Neural cell (in vitro differentiated cells): ENCODE results near the gene XAGE2. TPM values are rescaled to one million over a fixed set of nuclear protein-coding genes. Genes with fewer than 3 reads are reported as not detected.

Experiments used
- polyA plus RNA-seq: library from polyadenylated mRNA; depleted of rRNA; stranded (reverse); fragments of >200 nt; gene quantifications from 2 replicates; pipeline ENCODE4 v1.2.3, GENCODE V29; 2014
- small RNA-seq, 3 experiments: library from RNA; depleted of rRNA; stranded (forward); fragments of <200 nt; gene quantifications; one replicate each; pipeline ENCODE3, GENCODE V24; 2012

Gene XAGE2
- polyA plus RNA-seq, 1 donor from 2014 or later = not detected

Small RNA genes within 50 kb of the gene (small RNA-seq; reads per million reads assigned to genes)
- gene MIR8088 = 0 reads per million in 3 experiments

Other genes with a start within 250 kb of the XAGE2 start
- gene MAGED4, start 184.1 kb upstream of the XAGE2 start, polyA plus RNA-seq = 320 and 389 TPM in 2 replicates
- not detected in 2 replicates for gene XAGE1A, start 126.8 kb downstream of the XAGE2 start, polyA plus RNA-seq
- not detected in 2 replicates for gene XAGE1B, start 148.0 kb downstream of the XAGE2 start, polyA plus RNA-seq